T-helper 17 cell (primary cell): ENCODE results near the gene ADH1A. TPM values are rescaled to one million over a fixed set of nuclear protein-coding genes. Genes with fewer than 3 reads are reported as not detected.
"Not testable (repeated sequence)": the region's sequence is repeated elsewhere in the genome, so short reads cannot be mapped to it uniquely, and the experiment has no call there.

ENCODE experiments used
- ATAC-seq: fragments of 150-1000 bp; cut with Tn5 transposase; 2 replicates; pipeline ENCODE4 v1.10.0; 2021; ENCODE audit warnings: mild to moderate bottlenecking, moderate library complexity
- DNase-seq, 3 donors: peaks; one replicate each; pipeline versions ENCODE4 v3.0.0 to v3.0.0-alpha.2; 2020 to 2021
- H3K9me3 ChIP-seq: one replicate; pipeline ENCODE4 v1.7.0; 2013; ENCODE audit warnings: low read length, mild to moderate bottlenecking; ENCODE audit not compliant: control insufficient read depth, poor library complexity, severe bottlenecking
- H3K27ac Mint-ChIP-seq: one replicate; pipeline ENCODE4 v1.8.0; 2022; ENCODE audit warnings: mild to moderate bottlenecking, moderate library complexity, mixed read lengths
- H3K27me3 Mint-ChIP-seq: one replicate; pipeline ENCODE4 v1.8.0; 2022; ENCODE audit warnings: mixed read lengths
- H3K36me3 Mint-ChIP-seq: one replicate; pipeline ENCODE4 v1.8.0; 2022; ENCODE audit warnings: low read depth, mixed read lengths
- H3K4me1 Mint-ChIP-seq: one replicate; pipeline ENCODE4 v1.8.0; 2022; ENCODE audit warnings: mild to moderate bottlenecking, mixed read lengths
- H3K4me3 Mint-ChIP-seq: one replicate; pipeline ENCODE4 v1.8.0; 2022; ENCODE audit warnings: mild to moderate bottlenecking, moderate library complexity, mixed read lengths
- total RNA-seq, 4 donors: library from RNA in 2 of 4; stranded (reverse) in 2 of 4; gene quantifications; one replicate each; pipeline ENCODE4 v1.2.3 and lab custom pipeline; 2022 to 2026

The ADH1A gene
- total RNA-seq, 2 donors from 2014 or later, result not detected

- Mint-ChIP-seq H3K4me3 (no peak overlapping the region), H3K27ac (no peak overlapping the region), H3K4me1 (no peaks in the 10 kb centered on the region), H3K36me3 (peaks cover 2% of the 10 kb centered on the region), H3K27me3 (peaks cover 4% of the 10 kb centered on the region)
- no peaks in the 10 kb centered on the region for H3K9me3 ChIP-seq
- no peak for ATAC-seq
- no peak for DNase-seq
Observed at GRCh38 chr4:99252746-99253145, 38.0 kb downstream of the ADH1A start.

- H3K4me3 Mint-ChIP-seq, result no peak overlapping the region
- peaks cover 4% of the 10 kb centered on the region for H3K36me3 Mint-ChIP-seq
- ATAC-seq (no peak), DNase-seq (no peak)
- no peaks in the 10 kb centered on the region for H3K9me3 ChIP-seq
- H3K4me1 Mint-ChIP-seq, result no peaks in the 10 kb centered on the region
- peaks cover 4% of the 10 kb centered on the region for H3K27me3 Mint-ChIP-seq
- no peak overlapping the region for H3K27ac Mint-ChIP-seq
Observed at GRCh38 chr4:99248714-99249113, 42.1 kb downstream of the ADH1A start.

- ATAC-seq (no peak), DNase-seq (no peak)
- Mint-ChIP-seq H3K4me3 (no peak overlapping the region), H3K27ac (no peak overlapping the region), H3K27me3 (no peaks in the 10 kb centered on the region), H3K4me1 (no peaks in the 10 kb centered on the region), H3K36me3 (no peaks in the 10 kb centered on the region)
- no peaks in the 10 kb centered on the region for H3K9me3 ChIP-seq
Observed at GRCh38 chr4:99235955-99236354, 54.8 kb downstream of the ADH1A start.

GRCh38 chr4:99234331-99235010, 56.3 kb downstream of the ADH1A start:
- Mint-ChIP-seq H3K36me3 (no peaks in the 10 kb centered on the region), H3K4me1 (no peaks in the 10 kb centered on the region), H3K27me3 (no peaks in the 10 kb centered on the region), H3K27ac (no peak overlapping the region), H3K4me3 (no peak overlapping the region)
- no peak for DNase-seq
- no peak for ATAC-seq
- H3K9me3 ChIP-seq, result no peaks in the 10 kb centered on the region

- not testable (repeated sequence) for H3K27ac Mint-ChIP-seq, H3K27me3 Mint-ChIP-seq, H3K4me1 Mint-ChIP-seq, H3K4me3 Mint-ChIP-seq, ATAC-seq, H3K36me3 Mint-ChIP-seq, H3K9me3 ChIP-seq, DNase-seq
Observed at GRCh38 chr4:99233397-99233796, 57.4 kb downstream of the ADH1A start.

- not testable (repeated sequence) for H3K27ac Mint-ChIP-seq, H3K27me3 Mint-ChIP-seq, ATAC-seq, DNase-seq, H3K36me3 Mint-ChIP-seq, H3K4me1 Mint-ChIP-seq, H3K9me3 ChIP-seq, H3K4me3 Mint-ChIP-seq
Observed at GRCh38 chr4:99228706-99229105, 62.1 kb downstream of the ADH1A start.

GRCh38 chr4:99227646-99228045, 63.1 kb downstream of the ADH1A start:
- H3K27me3 Mint-ChIP-seq, H3K27ac Mint-ChIP-seq, ATAC-seq, H3K36me3 Mint-ChIP-seq, H3K4me1 Mint-ChIP-seq, H3K9me3 ChIP-seq, H3K4me3 Mint-ChIP-seq, DNase-seq: not testable (repeated sequence)

Other genes with a start within 250 kb of the ADH1A start
- 10 to 100 TPM; 39.5 to 45.9 TPM for gene ADH5, start 202.2 kb downstream of the ADH1A start, total RNA-seq
- not detected for gene ADH4, start 146.7 kb downstream of the ADH1A start, total RNA-seq
- gene ADH6, start 71.7 kb downstream of the ADH1A start, total RNA-seq, result not detected
- gene ADH1B, start 30.4 kb upstream of the ADH1A start, total RNA-seq, result not detected
- gene ADH1C, start 61.8 kb upstream of the ADH1A start, total RNA-seq, result not detected
- not detected for gene ADH7, start 144.4 kb upstream of the ADH1A start, total RNA-seq
- gene C4orf17, start 220.0 kb upstream of the ADH1A start, total RNA-seq, result not detected